ENCODE measurements around the gene TTC38. TPM values are rescaled to one million over a fixed set of nuclear protein-coding genes. Genes with fewer than 3 reads are reported as not detected.

The TTC38 gene
- 26.6 and 34.6 TPM in 2 replicates for total RNA-seq

DNA sequence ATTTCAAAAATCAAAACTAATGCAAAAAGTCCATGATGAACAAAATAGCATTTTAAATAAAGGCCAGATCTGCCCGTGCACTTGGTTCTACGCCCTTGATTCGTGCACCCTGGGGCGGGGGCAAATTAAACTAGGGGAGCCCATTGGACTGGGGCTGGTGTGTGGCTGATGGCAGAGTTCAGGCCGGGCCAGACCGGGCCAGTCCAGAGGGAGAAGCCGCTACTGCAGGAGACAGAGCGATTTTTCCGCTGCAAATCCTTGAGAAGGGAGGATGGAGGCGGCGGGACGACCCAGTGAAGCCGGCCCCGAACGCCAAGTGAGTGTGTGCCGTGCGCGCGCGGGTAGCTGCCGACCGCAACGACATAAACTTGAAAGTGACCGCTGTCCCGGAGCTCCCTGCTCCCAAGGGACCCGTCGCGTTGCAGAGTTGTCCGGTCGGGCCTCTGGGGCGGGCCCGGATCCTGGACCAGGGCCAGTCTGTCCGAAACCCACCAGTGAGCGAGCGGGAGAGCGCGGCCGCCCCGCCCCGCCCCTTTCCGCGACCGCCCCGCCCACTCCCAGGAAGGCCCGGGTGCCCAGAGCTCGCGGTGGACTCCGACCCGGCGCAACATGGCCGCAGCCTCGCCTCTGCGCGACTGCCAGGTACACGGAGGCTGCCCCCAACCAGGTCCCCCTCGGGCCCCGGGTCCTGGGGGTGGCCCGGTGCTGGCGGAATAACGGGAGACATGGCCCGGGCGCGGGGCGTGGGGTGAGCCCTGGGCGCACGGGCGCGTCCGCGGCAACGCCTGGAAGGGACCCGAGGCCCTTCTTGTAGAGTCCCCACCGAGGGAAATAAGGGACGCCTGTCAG, at the start of gene TTC38:
TSS of gene TTC38 (plus strand) at position 578 of the 849 bp plus-strand sequence. CDS start at position 610, 32 bp downstream.

GRCh38 chr22:46250035-46250782, 17.6 kb upstream of the TTC38 start, which contains the start of gene CDPF1:
Gene CDPF1, minus strand, starts transcription at chr22:46250293. Its CDS starts 2,009 bp downstream, at chr22:46248284.

GRCh38 chr22:46263216-46263590, 4.6 kb upstream of the TTC38 start, which contains the start of gene PKDREJ:
Gene PKDREJ, minus strand, starts transcription at chr22:46263343. Its CDS starts 21 bp downstream, at chr22:46263322.

GRCh38 chr22:46296257-46297150, 28.7 kb downstream of the TTC38 start, which contains the start of gene GTSE1:
Gene GTSE1, plus strand, starts transcription at chr22:46296870. Its CDS starts 531 bp downstream, at chr22:46297401.

GRCh38 chr22:46335201-46336118, 67.7 kb downstream of the TTC38 start, which contains the start of gene TRMU:
Gene TRMU, plus strand, starts transcription at chr22:46335714. Its CDS starts 51 bp downstream, at chr22:46335765.

Other genes starting within 250 kb of the TTC38 start
- 8.1 and 15.6 TPM in 2 replicates for gene PPARA, start 117.5 kb upstream of the TTC38 start, total RNA-seq
- 7.4 and 7.5 TPM in 2 replicates for gene CDPF1, start 17.7 kb upstream of the TTC38 start, total RNA-seq
- gene PKDREJ, start 4.7 kb upstream of the TTC38 start, total RNA-seq: under 0.01 TPM in 2 replicates
- 27.0 and 45.3 TPM in 2 replicates for gene GTSE1, start 28.9 kb downstream of the TTC38 start, total RNA-seq
- gene TRMU, start 67.7 kb downstream of the TTC38 start, total RNA-seq: 38.7 and 43.5 TPM in 2 replicates